ENCODE data around the gene C12orf60. TPM values are rescaled to one million over a fixed set of nuclear protein-coding genes. Genes with fewer than 3 reads are reported as not detected.

Gene C12orf60
- total and polyA plus RNA-seq, 2 of the 8 experiments (the other 6 are each of a cell fraction or from before 2014, with no cell fraction given): 1.2 to 1.5 TPM

GRCh38 chr12:14772946-14773345 lies 30.5 kb upstream of the C12orf60 start:
- Histone ChIP-seq H2BK12ac (ENCODE audit: low read depth, low read length) (no peak overlapping the region), H3K18ac (ENCODE audit: extremely low read depth, low read length) (no peak overlapping the region), H3K4me2 (ENCODE audit: insufficient read depth in 1 of 2, low read depth in 2 of 2, low read length in 2 of 2) (peak overlapping the region in 1 of 2 experiments; percentile 76; a peak in 1 of 4 replicates), H4K5ac (ENCODE audit: insufficient read length, low read depth, low read length) (peak overlapping the region; percentile 26), H2AK5ac (ENCODE audit: low read depth, low read length) (no peak overlapping the region), H3K4ac (replicated peaks; ENCODE audit: insufficient read length, low read depth, low read length) (no peak overlapping the region), H3K27me3 (replicated peaks in 1 of 4; ENCODE audit: control insufficient read depth in 3 of 4, extremely low read depth in 1 of 4, insufficient read depth in 3 of 4, low read length in 3 of 4) (no peaks in the 10 kb centered on the region), H4K20me1 (replicated peaks in 1 of 2; ENCODE audit: control insufficient read depth in 1 of 2, insufficient read depth in 2 of 2, low read length in 2 of 2) (peaks cover 0 to 8% of the 10 kb centered on the region in 2 experiments), H2BK120ac (replicated peaks; ENCODE audit: low read depth, low read length) (no peak overlapping the region), H3K79me2 (ENCODE audit: control insufficient read depth in 1 of 2, insufficient read depth in 2 of 2, low read length in 2 of 2) (peaks cover 0 to 27% of the 10 kb centered on the region in 2 experiments; a peak in 2 of 4 replicates), H3K9me3 (ENCODE audit: insufficient read depth in 2 of 2, low read depth in 1 of 2, low read length in 1 of 2) (no peaks in the 10 kb centered on the region), H3K23ac (ENCODE audit: insufficient read length) (no peak overlapping the region), H3K79me1 (ENCODE audit: low read depth, low read length) (no peaks in the 10 kb centered on the region), H2BK20ac (ENCODE audit: low read length) (no peak overlapping the region), H3K4me1 (replicated peaks in 1 of 4; ENCODE audit: control insufficient read depth in 3 of 4, insufficient read depth in 4 of 4, low read length in 3 of 4) (peaks cover 0 to 3% (median 0%) of the 10 kb centered on the region in 4 experiments; a peak in 1 of 7 replicates), H3K36me3 (ENCODE audit: control insufficient read depth in 2 of 4, insufficient read depth in 4 of 4, low read length in 3 of 4) (no peaks in the 10 kb centered on the region), H3K9ac (replicated peaks in 1 of 4; ENCODE audit: extremely low read depth in 1 of 4, low read depth in 3 of 4, low read length in 3 of 4) (no peak overlapping the region), H3K56ac (replicated peaks; ENCODE audit: insufficient read length, low read depth, low read length) (no peak overlapping the region), H2AFZ (ENCODE audit: low read length) (no peak overlapping the region), H2BK15ac (ENCODE audit: low read length) (no peak overlapping the region), H4K8ac (ENCODE audit: extremely low read depth, insufficient read depth, low read length) (no peak overlapping the region), H3K14ac (ENCODE audit: insufficient read length) (no peak overlapping the region), H3K4me3 (ENCODE audit: extremely low read depth in 1 of 4, insufficient read depth in 2 of 4, low read depth in 3 of 4, low read length in 4 of 4) (peak overlapping the region in 2 of 4 experiments; percentile 75 to 81; a peak in 3 of 8 replicates), H2BK5ac (ENCODE audit: low read depth, low read length) (no peak overlapping the region), H4K91ac (replicated peaks; ENCODE audit: insufficient read length, low read length) (no peak overlapping the region), H3K27ac (ENCODE audit: low read depth, low read length) (no peak overlapping the region), H3K23me2 (ENCODE audit: low read depth, low read length) (peaks cover 4% of the 10 kb centered on the region)
- DNase-seq (ENCODE audit: low read depth in 1 of 2, low spot score in 2 of 2): no peak
- ChIA-PET POLR2A (ENCODE audit: partially characterized antibody) (interaction anchor here (0.6 to 7.3 kb wide), 17 partner anchors 7 to 523 kb away, joined by 3 to 136 read pairs (median 12); partner anchors contain the start of genes C12orf60, GUCY2C and WBP11), CTCF (ENCODE audit: partially characterized antibody) (interaction anchor here (0.7 to 4.6 kb wide), 8 partner anchors 9 to 222 kb away, joined by 3 to 24 read pairs (median 6); no protein-coding TSS in a partner anchor)
- 76% methylated on average over 5 of the region's 5 CpGs; no CpG with 5 or more reads in 1 of the 2 experiments for WGBS, 2 experiments (ENCODE audit: extremely low coverage in 1 of 2, insufficient coverage in 1 of 2, insufficient read length in 1 of 2, insufficient replicate concordance in 2 of 2, low coverage in 1 of 2, low lambda C conversion rate in 2 of 2, missing lambda C conversion rate in 1 of 2)
- TF ChIP-seq BCL11A (IDR thresholded peaks at IDR 0.05; ENCODE audit: low read depth in 2 of 2, low read length in 2 of 2) (no peak), CREB1 (IDR thresholded peaks at IDR 0.05) (no peak), SP4 (IDR thresholded peaks at IDR 0.05; ENCODE audit: low read length) (no peak), GABPA (IDR thresholded peaks at IDR 0.05; ENCODE audit: borderline replicate concordance, insufficient read depth, low read length) (no peak), JUN (IDR thresholded peaks at IDR 0.05; ENCODE audit: low read depth, low read length) (no peak), TAF1 (IDR thresholded peaks at IDR 0.05; ENCODE audit: low read depth, low read length) (no peak), E2F6 (IDR thresholded peaks at IDR 0.05) (no peak), GTF2F1 (IDR thresholded peaks at IDR 0.05; ENCODE audit: borderline replicate concordance, low read depth, low read length) (no peak), FOSL1 (IDR thresholded peaks at IDR 0.05; ENCODE audit: insufficient read depth, low read depth, low read length) (no peak), CEBPB (IDR thresholded peaks at IDR 0.05; ENCODE audit: low read depth, low read length) (no peak), BACH1 (IDR thresholded peaks at IDR 0.05; ENCODE audit: low read length) (no peak)
- no peak for FAIRE-seq

All from H1 (cell line).